22Rv1 (cell line): Measurements from ENCODE around the gene ATN1.
A peak's percentile ranks its signal among the peaks of the same experiment; 100 is the strongest.

ENCODE experiments used
- H3K27ac ChIP-seq: fragments of 450-650 bp; 2 replicates; pipeline ENCODE4 v1.5.1; 2017
- CTCF ChIP-seq: fragments of 450-650 bp; IDR thresholded peaks from 2 replicates; pipeline ENCODE4 v1.5.1; 2017; ENCODE audit warnings: mild to moderate bottlenecking
- ZFX ChIP-seq: fragments of 450-650 bp; IDR thresholded peaks from 2 replicates; pipeline ENCODE4 v1.6.1; 2017; ENCODE audit warnings: antibody characterized with exemption, borderline replicate concordance

The ATN1 gene

GRCh38 chr12:6927379-6928021, at the start of gene ATN1:
TSS of gene ATN1 (plus strand) at chr12:6927959. CDS start at chr12:6934002, 6,043 bp downstream.
- TF ChIP-seq CTCF (no peak), ZFX (no peak)

GRCh38 chr12:6879824-6880223, 47.9 kb upstream of the ATN1 start:
- peak overlapping the region; percentile 70 for H3K27ac ChIP-seq

More at GRCh38 chr12:6927379-6928021, at the start of gene ATN1:
- H3K27ac ChIP-seq, result peak within 1 kb of the TSS; percentile 100

GRCh38 chr12:6883252-6883651, 44.5 kb upstream of the ATN1 start:
- no peak overlapping the region for H3K27ac ChIP-seq
- TF ChIP-seq CTCF, result no peak
- TF ChIP-seq ZFX, result no peak

GRCh38 chr12:6883683-6884082, 44.1 kb upstream of the ATN1 start:
- no peak for TF ChIP-seq CTCF
- TF ChIP-seq ZFX, result no peak
- H3K27ac ChIP-seq, result no peak overlapping the region

GRCh38 chr12:6884539-6884938, 43.2 kb upstream of the ATN1 start:
- H3K27ac ChIP-seq, result no peak overlapping the region
- TF ChIP-seq ZFX (no peak), CTCF (no peak)

- H3K27ac ChIP-seq, result peak overlapping the region; percentile 94
These were observed 41.4 kb upstream of the ATN1 start for GRCh38 chr12:6886206-6886999.

- TF ChIP-seq CTCF (no peak), ZFX (no peak)
- peak overlapping the region; percentile 94 for H3K27ac ChIP-seq
These were observed 40.3 kb upstream of the ATN1 start for GRCh38 chr12:6887460-6887859.

GRCh38 chr12:6888360-6888759, 39.4 kb upstream of the ATN1 start:
- TF ChIP-seq ZFX, result no peak
- TF ChIP-seq CTCF, result no peak
- peak overlapping the region; percentile 94 for H3K27ac ChIP-seq

GRCh38 chr12:6888794-6889193, 39.0 kb upstream of the ATN1 start:
- H3K27ac ChIP-seq, result peak overlapping the region; percentile 94

GRCh38 chr12:6889775-6890573, 37.8 kb upstream of the ATN1 start:
- H3K27ac ChIP-seq, result peak overlapping the region; percentile 94
